NCI-H2171 treated with DMSO at 0.1 percent for 48 hours (cell line): Measurements from ENCODE around the gene MRPL1.

Source experiments
- DNase-seq: peaks from one replicate; lab custom pipeline; 2025; lab: John Stamatoyannopoulos, UW

MRPL1 gene

GRCh38 chr4:77862478-77863216, at the start of gene MRPL1:
MRPL1 (plus strand) TSS chr4:77862830; CDS start chr4:77862849, 19 bp downstream.
- peak; percentile 94 for DNase-seq

- DNase-seq, result no peak
Measured at GRCh38 chr4:77815636-77816035, 47.0 kb upstream of the MRPL1 start.

GRCh38 chr4:77816546-77816945, 46.1 kb upstream of the MRPL1 start:
- DNase-seq, result no peak

- no peak for DNase-seq
Measured at GRCh38 chr4:77817304-77818072, 45.1 kb upstream of the MRPL1 start.

- DNase-seq, result peak; percentile 73
Measured at GRCh38 chr4:77818073-77818601, 44.5 kb upstream of the MRPL1 start.

GRCh38 chr4:77818602-77819403, 43.8 kb upstream of the MRPL1 start, which contains the start of gene CNOT6L:
CNOT6L (minus strand) TSS chr4:77819368; CDS start chr4:77819308, 60 bp downstream.
- DNase-seq, result peak; percentile 34

GRCh38 chr4:77819404-77819842, 43.2 kb upstream of the MRPL1 start:
- DNase-seq, result no peak

- DNase-seq, result peak; percentile 81
Measured at GRCh38 chr4:77819843-77820648, 42.6 kb upstream of the MRPL1 start.

GRCh38 chr4:77820649-77821561, 41.7 kb upstream of the MRPL1 start:
- peak; percentile 16 for DNase-seq

GRCh38 chr4:77821775-77822174, 40.9 kb upstream of the MRPL1 start:
- no peak for DNase-seq

GRCh38 chr4:77826275-77826674, 36.4 kb upstream of the MRPL1 start:
- DNase-seq, result no peak

- DNase-seq, result no peak
Measured at GRCh38 chr4:77827343-77827742, 35.3 kb upstream of the MRPL1 start.

- no peak for DNase-seq
Measured at GRCh38 chr4:77833126-77833724, 29.4 kb upstream of the MRPL1 start.

GRCh38 chr4:77834403-77834802, 28.2 kb upstream of the MRPL1 start:
- DNase-seq, result no peak

GRCh38 chr4:77843628-77844027, 19.0 kb upstream of the MRPL1 start:
- no peak for DNase-seq

- no peak for DNase-seq
Measured at GRCh38 chr4:77844363-77844762, 18.3 kb upstream of the MRPL1 start.

GRCh38 chr4:77845400-77845799, 17.2 kb upstream of the MRPL1 start:
- DNase-seq, result no peak

- no peak for DNase-seq
Measured at GRCh38 chr4:77845929-77846328, 16.7 kb upstream of the MRPL1 start.

- DNase-seq, result no peak
Measured at GRCh38 chr4:77848508-77848907, 14.1 kb upstream of the MRPL1 start.
